C4-2B (cell line): ENCODE data around the gene HCAR2.
"Not testable (repeated sequence)": the region's sequence is repeated elsewhere in the genome, so short reads cannot be mapped to it uniquely, and the experiment has no call there.

ENCODE experiments used
- ZFX ChIP-seq: fragments of 450-650 bp; IDR thresholded peaks from 2 replicates; pipeline ENCODE4 v1.6.1; 2017
- TF ChIP-seq, protein P1 (sequence below): fragments of 450-650 bp; conservative IDR thresholded peaks from 2 replicates; pipeline ENCODE4 v1.5.1; 2017; ENCODE audit warnings: mild to moderate bottlenecking

GRCh38 chr12:122709287-122709686, 6.1 kb upstream of the HCAR2 start:
- TF ChIP-seq, protein P1, sequence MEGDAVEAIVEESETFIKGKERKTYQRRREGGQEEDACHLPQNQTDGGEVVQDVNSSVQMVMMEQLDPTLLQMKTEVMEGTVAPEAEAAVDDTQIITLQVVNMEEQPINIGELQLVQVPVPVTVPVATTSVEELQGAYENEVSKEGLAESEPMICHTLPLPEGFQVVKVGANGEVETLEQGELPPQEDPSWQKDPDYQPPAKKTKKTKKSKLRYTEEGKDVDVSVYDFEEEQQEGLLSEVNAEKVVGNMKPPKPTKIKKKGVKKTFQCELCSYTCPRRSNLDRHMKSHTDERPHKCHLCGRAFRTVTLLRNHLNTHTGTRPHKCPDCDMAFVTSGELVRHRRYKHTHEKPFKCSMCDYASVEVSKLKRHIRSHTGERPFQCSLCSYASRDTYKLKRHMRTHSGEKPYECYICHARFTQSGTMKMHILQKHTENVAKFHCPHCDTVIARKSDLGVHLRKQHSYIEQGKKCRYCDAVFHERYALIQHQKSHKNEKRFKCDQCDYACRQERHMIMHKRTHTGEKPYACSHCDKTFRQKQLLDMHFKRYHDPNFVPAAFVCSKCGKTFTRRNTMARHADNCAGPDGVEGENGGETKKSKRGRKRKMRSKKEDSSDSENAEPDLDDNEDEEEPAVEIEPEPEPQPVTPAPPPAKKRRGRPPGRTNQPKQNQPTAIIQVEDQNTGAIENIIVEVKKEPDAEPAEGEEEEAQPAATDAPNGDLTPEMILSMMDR: not testable (repeated sequence)
- TF ChIP-seq ZFX: not testable (repeated sequence)
